ENCODE data around the gene MRI1. TPM values are rescaled to one million over a fixed set of nuclear protein-coding genes. Genes with fewer than 3 reads are reported as not detected.
"Not testable (repeated sequence)": the region's sequence is repeated elsewhere in the genome, so short reads cannot be mapped to it uniquely, and the experiment has no call there.

The MRI1 gene
- total RNA-seq, 2 donors from 2014 or later, result 31.3 to 31.8 TPM

GRCh38 chr19:13756210-13756609 lies 8.1 kb upstream of the MRI1 start:
- ATAC-seq, result no peak
- intact Hi-C loops (cut with DNase I, micrococcal nuclease), result no loop called here
- no peak for DNase-seq

GRCh38 chr19:13757805-13758772 lies 6.2 kb upstream of the MRI1 start:
- peak; percentile 22 for ATAC-seq
- intact Hi-C loops (cut with DNase I, micrococcal nuclease), result no loop called here

GRCh38 chr19:13758795-13759194 lies 5.5 kb upstream of the MRI1 start:
- intact Hi-C loops (cut with DNase I, micrococcal nuclease), result no loop called here
- DNase-seq (no peak), ATAC-seq (no peak)

More at GRCh38 chr19:13757805-13758772, 6.2 kb upstream of the MRI1 start:
- no peak for DNase-seq

- intact Hi-C loops (cut with DNase I, micrococcal nuclease), result no loop called here
- DNase-seq, result no peak
- ATAC-seq, result no peak
These were observed 2.9 kb upstream of the MRI1 start for GRCh38 chr19:13761423-13761822.

GRCh38 chr19:13762635-13763235 lies 1.6 kb upstream of the MRI1 start:
- ATAC-seq, result no peak
- intact Hi-C loops (cut with DNase I, micrococcal nuclease), result no loop called here

GRCh38 chr19:13763265-13763664 lies 1.1 kb upstream of the MRI1 start:
- DNase-seq, result no peak
- no peak for ATAC-seq
- intact Hi-C loops (cut with DNase I, micrococcal nuclease), result no loop called here

More at GRCh38 chr19:13762635-13763235, 1.6 kb upstream of the MRI1 start:
- DNase-seq, result no peak

- intact Hi-C loops (cut with DNase I, micrococcal nuclease), result no loop called here
- DNase-seq (peak in 1 of 2 donors; percentile 54), ATAC-seq (peak; percentile 41)
These were observed 586 bp downstream of the MRI1 start for GRCh38 chr19:13764821-13765394.

- intact Hi-C loops (cut with DNase I, micrococcal nuclease), result no loop called here
- no peak for DNase-seq
- no peak for ATAC-seq
These were observed 1.2 kb downstream of the MRI1 start for GRCh38 chr19:13765395-13766094.

GRCh38 chr19:13766095-13766481 lies 1.8 kb downstream of the MRI1 start:
- ATAC-seq (no peak), DNase-seq (no peak)
- intact Hi-C loops (cut with DNase I, micrococcal nuclease), result no loop called here

- intact Hi-C loops (cut with DNase I, micrococcal nuclease), result no loop called here
These were observed 4.2 kb downstream of the MRI1 start for GRCh38 chr19:13768510-13768909.

GRCh38 chr19:13770013-13770635 lies 5.8 kb downstream of the MRI1 start:
- intact Hi-C loops (cut with DNase I, micrococcal nuclease), result no loop called here
- no peak for ATAC-seq
- DNase-seq, result no peak

More at GRCh38 chr19:13768510-13768909, 4.2 kb downstream of the MRI1 start:
- DNase-seq (no peak), ATAC-seq (no peak)

- peak; percentile 98 for ATAC-seq
- DNase-seq, result peak; percentile 88 to 91
- intact Hi-C loops (cut with DNase I, micrococcal nuclease), result no loop called here
These were observed 10.2 kb downstream of the MRI1 start, which contains the start of gene C19orf53 for GRCh38 chr19:13774217-13775191. Gene C19orf53 (plus strand): TSS chr19:13774456. CDS start chr19:13774478, 22 bp downstream.

GRCh38 chr19:13778398-13778797 lies 14.1 kb downstream of the MRI1 start:
- ATAC-seq, result no peak
- intact Hi-C loops (cut with DNase I, micrococcal nuclease), result no loop called here
- no peak for DNase-seq

- ATAC-seq (no peak), DNase-seq (no peak)
- intact Hi-C loops (cut with DNase I, micrococcal nuclease), result no loop called here
These were observed 14.5 kb downstream of the MRI1 start for GRCh38 chr19:13778847-13779246.

- ATAC-seq, DNase-seq: not testable (repeated sequence)
- intact Hi-C loops (cut with DNase I, micrococcal nuclease), result loop anchor here in 1 of 2 donors (10.0 kb wide), 1 partner anchor 85 kb away; no protein-coding TSS in a partner anchor
These were observed 15.5 kb downstream of the MRI1 start for GRCh38 chr19:13779794-13780193.

GRCh38 chr19:13781547-13781946 lies 17.2 kb downstream of the MRI1 start:
- peak; percentile 72 for ATAC-seq
- intact Hi-C loops (cut with DNase I, micrococcal nuclease), result loop anchor here in 1 of 2 donors (10.0 kb wide), 1 partner anchor 83 kb away; no protein-coding TSS in a partner anchor
- DNase-seq, result peak; percentile 66 to 78

GRCh38 chr19:13782537-13782936 lies 18.2 kb downstream of the MRI1 start:
- DNase-seq, result no peak
- intact Hi-C loops (cut with DNase I, micrococcal nuclease), result loop anchor here in 1 of 2 donors (10.0 kb wide), 1 partner anchor 82 kb away; no protein-coding TSS in a partner anchor
- ATAC-seq, result peak; percentile 32

All from left colon (tissue), 2 donors.